Measurements from ENCODE around the gene NDUFA13.

The NDUFA13 gene

GRCh38 chr19:19513682-19514081 is 2.3 kb upstream of the NDUFA13 start:
- no peak for DNase-seq

GRCh38 chr19:19514215-19514657 is 1.8 kb upstream of the NDUFA13 start:
- no peak for DNase-seq

GRCh38 chr19:19514881-19515641 is 964 bp upstream of the NDUFA13 start, which contains the start of gene TSSK6:
TSSK6 (minus strand) TSS chr19:19515548; CDS start chr19:19515427, 121 bp downstream.
- DNase-seq, result no peak

GRCh38 chr19:19517235-19517619 is 1.2 kb downstream of the NDUFA13 start:
- no peak for DNase-seq

GRCh38 chr19:19520989-19521388 is 5.0 kb downstream of the NDUFA13 start:
- DNase-seq, result no peak

GRCh38 chr19:19523177-19523576 is 7.2 kb downstream of the NDUFA13 start:
- DNase-seq, result no peak

- no peak for DNase-seq
Measured at GRCh38 chr19:19524053-19524452, 8.0 kb downstream of the NDUFA13 start.

GRCh38 chr19:19525611-19526380 is 9.8 kb downstream of the NDUFA13 start:
- DNase-seq, result no peak

GRCh38 chr19:19526581-19527370 is 10.8 kb downstream of the NDUFA13 start:
- DNase-seq, result no peak

- DNase-seq, result no peak
Measured at GRCh38 chr19:19527371-19527656, 11.3 kb downstream of the NDUFA13 start.

GRCh38 chr19:19527674-19528625 is 11.9 kb downstream of the NDUFA13 start:
- no peak for DNase-seq

GRCh38 chr19:19528721-19529490 is 12.9 kb downstream of the NDUFA13 start, which contains the start of gene YJEFN3:
YJEFN3 (plus strand) TSS chr19:19528911; CDS start chr19:19528933, 22 bp downstream.
- no peak for DNase-seq

GRCh38 chr19:19529783-19530422 is 13.9 kb downstream of the NDUFA13 start:
- no peak for DNase-seq

GRCh38 chr19:19530423-19530804 is 14.4 kb downstream of the NDUFA13 start:
- no peak for DNase-seq

GRCh38 chr19:19530889-19531288 is 14.9 kb downstream of the NDUFA13 start:
- DNase-seq, result no peak

- peak; percentile 90 for DNase-seq
Measured at GRCh38 chr19:19531951-19532805, 16.2 kb downstream of the NDUFA13 start.

- DNase-seq, result no peak
Measured at GRCh38 chr19:19532806-19533701, 17.0 kb downstream of the NDUFA13 start.

- no peak for DNase-seq
Measured at GRCh38 chr19:19533841-19534240, 17.8 kb downstream of the NDUFA13 start.
